Ascending aorta (tissue), 2 donors: ENCODE measurements around the gene SMARCC2. TPM values are rescaled to one million over a fixed set of nuclear protein-coding genes. Genes with fewer than 3 reads are reported as not detected.
"Not testable (repeated sequence)": the region's sequence is repeated elsewhere in the genome, so short reads cannot be mapped to it uniquely, and the experiment has no call there.

Experiments used
- DNase-seq, 2 donors: peaks; one replicate each; pipeline ENCODE4 v3.0.0-alpha.2; 2019; ENCODE audit warnings: low spot score in 2 of 2
- H3K27ac ChIP-seq, 2 donors: fragments of 200-600 bp; sonication (generic); one replicate each; pipeline ENCODE4 v1.5.1; 2016 to 2017; ENCODE audit warnings: mild to moderate bottlenecking in 1 of 2
- H3K27me3 ChIP-seq: fragments of 200-600 bp; sonication (generic); one replicate; pipeline ENCODE4 v1.5.1; 2017
- H3K36me3 ChIP-seq, 2 donors: fragments of 200-600 bp; sonication (generic); one replicate each; pipeline ENCODE4 v1.5.1; 2016
- H3K4me1 ChIP-seq, 2 donors: fragments of 200-600 bp; sonication (generic); one replicate each; pipeline ENCODE4 v1.5.1; 2016 to 2017; ENCODE audit warnings: mild to moderate bottlenecking in 1 of 2
- H3K4me3 ChIP-seq, 2 donors: fragments of 200-600 bp; sonication (generic); one replicate each; pipeline ENCODE4 v1.5.1; 2016 to 2017; ENCODE audit warnings: mild to moderate bottlenecking in 1 of 2
- H3K9me3 ChIP-seq, 2 donors: fragments of 200-600 bp; sonication (generic); one replicate each; pipeline ENCODE4 v1.5.1; 2016
- intact Hi-C: fragments of 100-400 bp; cut with DNase I; formaldehyde crosslinking; loops from one replicate; pipeline ENCODE4 v1.15.1; 2023
- total RNA-seq: library from RNA; depleted of rRNA; stranded (reverse); fragments of >200 nt; gene quantifications from one replicate; pipeline ENCODE4 v1.1.0, GENCODE V29; 2016
- TF ChIP-seq, protein P1 (sequence below), 3 experiments: fragments of 200-600 bp in 2 of 3; fragments of 450-650 bp in 1 of 3; sonication (generic) in 2 of 3; IDR thresholded peaks; one replicate each; pipeline ENCODE4 v1.5.1; 2016 to 2019; ENCODE audit warnings: antibody characterized with exemption in 3 of 3, mild to moderate bottlenecking in 1 of 3, moderate library complexity in 1 of 3

SMARCC2 gene
- total RNA-seq, 1 donor from 2014 or later, result 53.9 TPM

GRCh38 chr12:56202366-56202765 is 13.1 kb upstream of the SMARCC2 start:
- TF ChIP-seq, protein P1, sequence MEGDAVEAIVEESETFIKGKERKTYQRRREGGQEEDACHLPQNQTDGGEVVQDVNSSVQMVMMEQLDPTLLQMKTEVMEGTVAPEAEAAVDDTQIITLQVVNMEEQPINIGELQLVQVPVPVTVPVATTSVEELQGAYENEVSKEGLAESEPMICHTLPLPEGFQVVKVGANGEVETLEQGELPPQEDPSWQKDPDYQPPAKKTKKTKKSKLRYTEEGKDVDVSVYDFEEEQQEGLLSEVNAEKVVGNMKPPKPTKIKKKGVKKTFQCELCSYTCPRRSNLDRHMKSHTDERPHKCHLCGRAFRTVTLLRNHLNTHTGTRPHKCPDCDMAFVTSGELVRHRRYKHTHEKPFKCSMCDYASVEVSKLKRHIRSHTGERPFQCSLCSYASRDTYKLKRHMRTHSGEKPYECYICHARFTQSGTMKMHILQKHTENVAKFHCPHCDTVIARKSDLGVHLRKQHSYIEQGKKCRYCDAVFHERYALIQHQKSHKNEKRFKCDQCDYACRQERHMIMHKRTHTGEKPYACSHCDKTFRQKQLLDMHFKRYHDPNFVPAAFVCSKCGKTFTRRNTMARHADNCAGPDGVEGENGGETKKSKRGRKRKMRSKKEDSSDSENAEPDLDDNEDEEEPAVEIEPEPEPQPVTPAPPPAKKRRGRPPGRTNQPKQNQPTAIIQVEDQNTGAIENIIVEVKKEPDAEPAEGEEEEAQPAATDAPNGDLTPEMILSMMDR (IDR thresholded peaks at IDR 0.05), result no peak
- intact Hi-C loops, result no loop called here

DNA sequence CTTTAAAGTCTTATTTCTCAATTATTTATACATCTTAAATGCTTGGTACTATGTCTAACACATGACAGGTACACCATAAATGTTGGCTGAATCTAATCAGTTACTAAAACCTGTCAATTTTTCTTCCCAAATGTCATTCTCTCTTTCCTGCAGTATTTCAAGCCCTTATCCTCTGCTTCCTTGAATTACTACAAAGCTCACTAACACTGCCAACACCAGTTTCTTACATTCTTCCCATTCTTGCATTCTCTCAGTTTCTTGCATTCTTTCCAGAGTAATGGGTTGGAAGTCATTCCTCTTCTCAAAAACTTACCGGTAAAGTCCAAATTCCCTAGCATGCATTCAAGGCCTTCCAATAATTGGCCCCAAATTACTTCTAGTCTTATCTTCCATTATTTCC is 9.6 kb upstream of the SMARCC2 start:
- H3K27me3 ChIP-seq, result no peaks in the 10 kb centered on the region
- no peak overlapping the region for H3K4me3 ChIP-seq
- H3K9me3 ChIP-seq, result no peaks in the 10 kb centered on the region
- intact Hi-C loops, result loop anchor here (10.0 kb wide), 1 partner anchor 266 kb away; the partner anchor contains the start of gene SPRYD4
- peaks cover 0 to 6% of the 10 kb centered on the region in 2 donors for H3K4me1 ChIP-seq
- no peak overlapping the region for H3K27ac ChIP-seq
- no peak for DNase-seq
- TF ChIP-seq, protein P1 (IDR thresholded peaks at IDR 0.05), result no peak
- H3K36me3 ChIP-seq, result no peaks in the 10 kb centered on the region

More at GRCh38 chr12:56202366-56202765, 13.1 kb upstream of the SMARCC2 start:
- no peak for DNase-seq
- peaks cover 0 to 2% of the 10 kb centered on the region in 2 donors for H3K4me1 ChIP-seq
- no peaks in the 10 kb centered on the region for H3K27me3 ChIP-seq
- H3K36me3 ChIP-seq, result peaks cover 23 to 31% of the 10 kb centered on the region in 2 donors
- no peak overlapping the region for H3K4me3 ChIP-seq
- peak overlapping the region; percentile 31 to 33 for H3K27ac ChIP-seq
- H3K9me3 ChIP-seq, result no peaks in the 10 kb centered on the region

DNA sequence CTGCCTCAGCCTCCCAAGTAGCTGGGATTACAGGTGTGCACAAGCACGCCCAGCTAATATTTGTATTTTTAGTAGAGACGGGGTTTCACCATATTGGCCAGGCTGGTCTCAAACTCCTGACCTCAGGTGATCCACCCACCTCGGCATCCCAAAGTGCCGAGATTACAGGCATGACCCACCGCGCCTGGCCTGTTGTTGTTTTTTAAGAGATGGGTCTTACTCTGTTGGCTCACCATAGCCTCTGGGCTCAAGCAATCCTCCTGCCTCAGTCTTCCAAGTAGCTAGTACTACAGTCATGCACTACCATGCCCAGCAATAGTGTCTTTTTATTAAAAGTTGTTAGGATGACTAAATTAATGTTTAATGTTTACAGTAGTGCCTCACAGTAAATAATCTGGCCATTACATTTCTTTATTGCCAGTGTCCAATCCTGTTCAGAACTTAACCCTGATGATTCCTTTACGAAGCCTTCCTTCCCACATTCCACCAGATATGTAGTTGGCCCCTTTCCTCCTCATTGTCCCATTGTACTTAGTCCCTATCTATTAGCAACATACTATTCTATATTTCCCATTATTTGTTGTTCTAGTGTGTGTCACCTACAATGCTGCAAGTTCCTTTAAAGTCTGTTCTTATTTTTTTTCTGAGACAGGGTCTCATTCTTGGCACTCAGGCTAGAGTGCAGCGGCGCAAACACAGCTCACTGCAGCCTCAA is 8.8 kb upstream of the SMARCC2 start:
- DNase-seq, result no peak
- TF ChIP-seq, protein P1 (IDR thresholded peaks at IDR 0.05), result no peak
- peaks cover 0 to 6% of the 10 kb centered on the region in 2 donors for H3K4me1 ChIP-seq
- H3K27me3 ChIP-seq, result no peaks in the 10 kb centered on the region
- intact Hi-C loops, result loop anchor here (10.0 kb wide), 1 partner anchor 267 kb away; the partner anchor contains the start of gene SPRYD4
- no peak overlapping the region for H3K4me3 ChIP-seq
- no peaks in the 10 kb centered on the region for H3K9me3 ChIP-seq
- no peak overlapping the region for H3K27ac ChIP-seq
- no peaks in the 10 kb centered on the region for H3K36me3 ChIP-seq

DNA sequence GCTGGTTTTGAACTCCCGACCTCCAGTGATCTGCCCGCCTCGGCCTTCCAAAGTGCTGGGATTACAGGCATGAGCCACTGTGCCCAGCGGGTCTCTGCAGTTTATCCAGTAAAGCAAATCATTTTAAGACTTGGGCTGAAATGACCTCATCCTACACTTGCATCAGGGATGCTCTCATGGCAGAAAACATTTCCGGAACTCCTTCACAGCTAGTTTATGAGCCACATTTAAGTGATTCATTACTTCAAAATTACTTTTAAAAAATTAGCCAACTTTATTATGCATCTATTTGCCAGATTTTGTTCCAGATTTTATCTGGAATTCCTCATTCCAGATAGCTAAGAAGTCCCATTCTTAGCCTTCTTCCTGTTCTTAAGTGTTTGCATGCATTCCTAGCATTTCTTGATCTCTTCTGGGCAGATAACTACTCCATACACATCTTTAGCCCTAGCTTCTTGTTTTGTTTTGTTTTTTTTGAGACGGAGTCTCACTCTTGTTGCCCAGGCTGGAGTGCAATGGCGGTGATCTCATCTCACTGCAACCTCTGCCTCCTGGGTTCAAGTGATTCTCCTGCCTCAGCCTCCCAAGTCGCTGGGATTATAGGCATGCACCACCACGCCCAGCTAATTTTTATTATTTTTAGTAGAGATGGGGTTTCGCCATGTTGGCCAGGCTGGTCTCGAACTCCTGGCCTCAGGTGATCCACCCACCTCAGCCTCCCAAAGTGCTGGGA is 7.7 kb upstream of the SMARCC2 start:
- H3K27me3 ChIP-seq, H3K4me3 ChIP-seq, H3K4me1 ChIP-seq, H3K36me3 ChIP-seq, H3K9me3 ChIP-seq: not testable (repeated sequence)
- H3K27ac ChIP-seq, result peak overlapping the region in 1 of 2 donors; percentile 28
- peak in 1 of 2 donors; percentile 84 for DNase-seq
- intact Hi-C loops, result loop anchor here (10.0 kb wide), 1 partner anchor 268 kb away; the partner anchor contains the start of gene SPRYD4

- intact Hi-C loops, result loop anchor here (1.0 to 10.0 kb wide), 2 partner anchors 31 to 272 kb away; partner anchors contain the start of genes NABP2 and SPRYD4
- Histone ChIP-seq H3K36me3 (no peaks in the 10 kb centered on the region), H3K4me3 (no peak overlapping the region), H3K4me1 (peaks cover under 1 to 9% of the 10 kb centered on the region in 2 donors), H3K9me3 (no peaks in the 10 kb centered on the region), H3K27ac (no peak overlapping the region), H3K27me3 (no peaks in the 10 kb centered on the region)
- TF ChIP-seq, protein P1 (IDR thresholded peaks at IDR 0.05), result peak; percentile 64 to 82 (median 80)
- peak; percentile 19 to 92 for DNase-seq
Observed at GRCh38 chr12:56193025-56193578, 3.8 kb upstream of the SMARCC2 start.
